ENCODE measurements around the gene FXYD4.
A peak's percentile ranks its signal among the peaks of the same experiment; 100 is the strongest.

FXYD4 gene

GRCh38 chr10:43402880-43403452 lies 31.5 kb downstream of the FXYD4 start:
- Histone ChIP-seq H3K4me2 (ENCODE audit: low read length) (no peak overlapping the region), H2BK5ac (ENCODE audit: low read depth, low read length, poor library complexity) (no peak overlapping the region), H2BK12ac (ENCODE audit: low read length) (no peak overlapping the region), H3K79me1 (ENCODE audit: low read length) (peaks cover 12% of the 10 kb centered on the region), H3K27me3 (ENCODE audit: insufficient read depth, low read length) (no peaks in the 10 kb centered on the region), H3K79me2 (ENCODE audit: control insufficient read depth, insufficient read depth, low read length, poor library complexity) (peaks cover 34% of the 10 kb centered on the region), H2BK120ac (ENCODE audit: insufficient read depth, low read length, poor library complexity) (no peak overlapping the region), H4K91ac (ENCODE audit: low read depth, low read length) (no peak overlapping the region), H3K23ac (ENCODE audit: low read length) (no peak overlapping the region), H2AFZ (ENCODE audit: insufficient read depth, low read length, poor library complexity) (no peak overlapping the region), H3K9ac (ENCODE audit: low read length) (no peak overlapping the region), H2AK5ac (ENCODE audit: low read length) (no peak overlapping the region), H3K9me3 (ENCODE audit: insufficient read depth, low read depth, low read length) (no peaks in the 10 kb centered on the region), H3K36me3 (ENCODE audit: control insufficient read depth in 1 of 2, insufficient read depth in 2 of 2, low read length in 2 of 2) (peaks cover 4 to 10% of the 10 kb centered on the region in 2 experiments), H3K27ac (ENCODE audit: low read depth, low read length) (no peak overlapping the region), H3K18ac (ENCODE audit: low read length) (no peak overlapping the region), H3K4me3 (ENCODE audit: low read depth, low read length) (no peak overlapping the region), H3K4me1 (ENCODE audit: control insufficient read depth in 1 of 2, insufficient read depth in 2 of 2, low read length in 2 of 2) (peaks cover 15 to 31% of the 10 kb centered on the region in 2 experiments), H3K4ac (ENCODE audit: low read depth, low read length) (peak overlapping the region; percentile 84), H4K12ac (ENCODE audit: low read depth, low read length) (no peak overlapping the region), H4K8ac (ENCODE audit: low read depth, low read length) (no peak overlapping the region), H3K14ac (ENCODE audit: low read length) (no peak overlapping the region)
- no peak for DNase-seq
- no CpG with 5 or more reads among the region's 7 CpGs for WGBS (ENCODE audit: extremely low coverage, insufficient coverage, insufficient read length)

GRCh38 chr10:43403911-43404703 lies 32.7 kb downstream of the FXYD4 start:
- Histone ChIP-seq H4K8ac (ENCODE audit: low read depth, low read length) (no peak overlapping the region), H3K4me2 (ENCODE audit: low read length) (no peak overlapping the region)

GRCh38 chr10:43404704-43405084 lies 33.3 kb downstream of the FXYD4 start:
- Histone ChIP-seq H3K36me3 (ENCODE audit: control insufficient read depth in 1 of 2, insufficient read depth in 2 of 2, low read length in 2 of 2) (peaks cover 4 to 10% of the 10 kb centered on the region in 2 experiments), H4K12ac (ENCODE audit: low read depth, low read length) (no peak overlapping the region), H2BK12ac (ENCODE audit: low read length) (no peak overlapping the region), H3K4me2 (ENCODE audit: low read length) (peak overlapping the region; percentile 16), H3K9ac (ENCODE audit: low read length) (no peak overlapping the region), H2AK5ac (ENCODE audit: low read length) (no peak overlapping the region), H3K27me3 (ENCODE audit: insufficient read depth, low read length) (no peaks in the 10 kb centered on the region), H3K9me3 (ENCODE audit: insufficient read depth, low read depth, low read length) (no peaks in the 10 kb centered on the region), H2BK120ac (ENCODE audit: insufficient read depth, low read length, poor library complexity) (no peak overlapping the region), H2BK5ac (ENCODE audit: low read depth, low read length, poor library complexity) (no peak overlapping the region), H3K4ac (ENCODE audit: low read depth, low read length) (peak overlapping the region; percentile 86), H2AFZ (ENCODE audit: insufficient read depth, low read length, poor library complexity) (no peak overlapping the region), H3K79me1 (ENCODE audit: low read length) (peaks cover 20% of the 10 kb centered on the region), H4K8ac (ENCODE audit: low read depth, low read length) (no peak overlapping the region), H3K4me1 (ENCODE audit: control insufficient read depth in 1 of 2, insufficient read depth in 2 of 2, low read length in 2 of 2) (peaks cover 8 to 20% of the 10 kb centered on the region in 2 experiments), H4K91ac (ENCODE audit: low read depth, low read length) (no peak overlapping the region), H3K14ac (ENCODE audit: low read length) (no peak overlapping the region), H3K27ac (ENCODE audit: low read depth, low read length) (no peak overlapping the region), H3K4me3 (ENCODE audit: low read depth, low read length) (no peak overlapping the region), H3K18ac (ENCODE audit: low read length) (no peak overlapping the region), H3K79me2 (ENCODE audit: control insufficient read depth, insufficient read depth, low read length, poor library complexity) (peaks cover 35% of the 10 kb centered on the region), H3K23ac (ENCODE audit: low read length) (no peak overlapping the region)
- no CpG with 5 or more reads among the region's 6 CpGs for WGBS (ENCODE audit: extremely low coverage, insufficient coverage, insufficient read length)
- no peak for DNase-seq

More at GRCh38 chr10:43403911-43404703, 32.7 kb downstream of the FXYD4 start:
- no peak overlapping the region for H3K27ac ChIP-seq (ENCODE audit: low read depth, low read length)
- no peak overlapping the region for H2BK5ac ChIP-seq (ENCODE audit: low read depth, low read length, poor library complexity)
- no peak overlapping the region for H3K18ac ChIP-seq (ENCODE audit: low read length)
- peaks cover 31% of the 10 kb centered on the region for H3K79me2 ChIP-seq (ENCODE audit: control insufficient read depth, insufficient read depth, low read length, poor library complexity)
- no peaks in the 10 kb centered on the region for H3K9me3 ChIP-seq (ENCODE audit: insufficient read depth, low read depth, low read length)
- H3K14ac ChIP-seq (ENCODE audit: low read length) = no peak overlapping the region
- no peak overlapping the region for H2AFZ ChIP-seq (ENCODE audit: insufficient read depth, low read length, poor library complexity)
- H4K12ac ChIP-seq (ENCODE audit: low read depth, low read length) = no peak overlapping the region
- DNase-seq = no peak
- no peak overlapping the region for H2AK5ac ChIP-seq (ENCODE audit: low read length)
- peaks cover 15% of the 10 kb centered on the region for H3K79me1 ChIP-seq (ENCODE audit: low read length)
- H3K4me3 ChIP-seq (ENCODE audit: low read depth, low read length) = no peak overlapping the region
- peaks cover 4 to 10% of the 10 kb centered on the region in 2 experiments for H3K36me3 ChIP-seq (ENCODE audit: control insufficient read depth in 1 of 2, insufficient read depth in 2 of 2, low read length in 2 of 2)
- H2BK120ac ChIP-seq (ENCODE audit: insufficient read depth, low read length, poor library complexity) = no peak overlapping the region
- no peak overlapping the region for H4K91ac ChIP-seq (ENCODE audit: low read depth, low read length)
- H3K4me1 ChIP-seq (ENCODE audit: control insufficient read depth in 1 of 2, insufficient read depth in 2 of 2, low read length in 2 of 2) = peaks cover 7 to 22% of the 10 kb centered on the region in 2 experiments
- no peak overlapping the region for H3K9ac ChIP-seq (ENCODE audit: low read length)
- H3K23ac ChIP-seq (ENCODE audit: low read length) = no peak overlapping the region
- H3K27me3 ChIP-seq (ENCODE audit: insufficient read depth, low read length) = no peaks in the 10 kb centered on the region
- H2BK12ac ChIP-seq (ENCODE audit: low read length) = no peak overlapping the region
- WGBS (ENCODE audit: extremely low coverage, insufficient coverage, insufficient read length) = no CpG with 5 or more reads among the region's 14 CpGs
- peak overlapping the region; percentile 30 for H3K4ac ChIP-seq (ENCODE audit: low read depth, low read length)

- peak; percentile 67 to 83 for DNase-seq
Measured at GRCh38 chr10:43407148-43407575, 35.7 kb downstream of the FXYD4 start.

More at GRCh38 chr10:43407148-43407575, 35.7 kb downstream of the FXYD4 start:
- H3K18ac ChIP-seq (ENCODE audit: low read length) = peak overlapping the region; percentile 90
- H3K4me1 ChIP-seq (ENCODE audit: control insufficient read depth in 1 of 2, insufficient read depth in 2 of 2, low read length in 2 of 2) = peaks cover 8 to 13% of the 10 kb centered on the region in 2 experiments
- H3K4me3 ChIP-seq (ENCODE audit: low read depth, low read length) = peak overlapping the region; percentile 86
- H2BK12ac ChIP-seq (ENCODE audit: low read length) = no peak overlapping the region
- H3K4me2 ChIP-seq (ENCODE audit: low read length) = peak overlapping the region; percentile 78
- H4K8ac ChIP-seq (ENCODE audit: low read depth, low read length) = peak overlapping the region; percentile 74
- WGBS (ENCODE audit: extremely low coverage, insufficient coverage, insufficient read length) = no CpG with 5 or more reads among the region's 59 CpGs
- H3K36me3 ChIP-seq (ENCODE audit: control insufficient read depth in 1 of 2, insufficient read depth in 2 of 2, low read length in 2 of 2) = peaks cover 4 to 10% of the 10 kb centered on the region in 2 experiments
- H3K79me2 ChIP-seq (ENCODE audit: control insufficient read depth, insufficient read depth, low read length, poor library complexity) = peaks cover 35% of the 10 kb centered on the region
- H3K79me1 ChIP-seq (ENCODE audit: low read length) = peaks cover 21% of the 10 kb centered on the region
- peak overlapping the region; percentile 90 for H2AK5ac ChIP-seq (ENCODE audit: low read length)
- no peaks in the 10 kb centered on the region for H3K9me3 ChIP-seq (ENCODE audit: insufficient read depth, low read depth, low read length)
- no peak overlapping the region for H3K23ac ChIP-seq (ENCODE audit: low read length)
- H2BK5ac ChIP-seq (ENCODE audit: low read depth, low read length, poor library complexity) = peak overlapping the region; percentile 95
- H3K27me3 ChIP-seq (ENCODE audit: insufficient read depth, low read length) = no peaks in the 10 kb centered on the region
- peak overlapping the region; percentile 95 for H3K4ac ChIP-seq (ENCODE audit: low read depth, low read length)
- peak overlapping the region; percentile 83 for H2BK120ac ChIP-seq (ENCODE audit: insufficient read depth, low read length, poor library complexity)
- H4K12ac ChIP-seq (ENCODE audit: low read depth, low read length) = peak overlapping the region; percentile 73
- H3K27ac ChIP-seq (ENCODE audit: low read depth, low read length) = peak overlapping the region; percentile 93
- peak overlapping the region; percentile 90 for H3K9ac ChIP-seq (ENCODE audit: low read length)
- peak overlapping the region; percentile 96 for H4K91ac ChIP-seq (ENCODE audit: low read depth, low read length)
- H3K14ac ChIP-seq (ENCODE audit: low read length) = peak overlapping the region; percentile 97
- peak overlapping the region; percentile 79 for H2AFZ ChIP-seq (ENCODE audit: insufficient read depth, low read length, poor library complexity)
